OCI-LY7 (cell line): ENCODE results near the gene ADRA2A. TPM values are rescaled to one million over a fixed set of nuclear protein-coding genes. Genes with fewer than 3 reads are reported as not detected.

ENCODE experiments used
- BruUV-seq: library from RNA; stranded (reverse); fragments of 400-500 nt; replicated peaks from 2 replicates; lab custom pipeline; 2021; lab: Mats Ljungman, UMichigan
- CTCF ChIA-PET: fragments of 300-600 bp; sonication (Branson Sonifier 250); formaldehyde crosslinking; loops from one replicate; lab custom pipeline; 2022; ENCODE audit warnings: antibody characterized with exemption; ENCODE audit not compliant: unreplicated experiment; lab: Charles Lee
- POLR2A ChIA-PET: fragments of 300-600 bp; sonication (Branson Sonifier 250); formaldehyde crosslinking; loops from one replicate; lab custom pipeline; 2022; ENCODE audit warnings: antibody characterized with exemption; lab: Charles Lee
- DNase-seq: peaks from one replicate; pipeline ENCODE4 v3.0.0-alpha.2; 2015; ENCODE audit warnings: low spot score
- H2AFZ ChIP-seq: fragments of 200-600 bp; sonication (generic), shearing (Covaris generic); 2 replicates; pipeline ENCODE4 v1.6.1; 2014; ENCODE audit warnings: mild to moderate bottlenecking, antibody characterized with exemption, low read length, moderate library complexity
- H3K27ac ChIP-seq: fragments of 200-600 bp; sonication (generic); 2 replicates; pipeline ENCODE4 v1.5.1; 2014; ENCODE audit warnings: mixed run types, low read depth, mild to moderate bottlenecking, moderate library complexity, low read length, inconsistent platforms; ENCODE audit not compliant: poor library complexity, severe bottlenecking
- H3K36me3 ChIP-seq: fragments of 200-600 bp; sonication (generic); 2 replicates; pipeline ENCODE4 v1.6.1; 2014; ENCODE audit warnings: mild to moderate bottlenecking, antibody characterized with exemption, low read length, moderate library complexity, mixed read lengths; ENCODE audit not compliant: insufficient read depth
- H3K4me1 ChIP-seq: fragments of 200-600 bp; sonication (generic); 2 replicates; pipeline ENCODE4 v1.5.1; 2014; ENCODE audit warnings: mild to moderate bottlenecking, low read length; ENCODE audit not compliant: insufficient read depth, poor library complexity, severe bottlenecking
- H3K4me2 ChIP-seq: fragments of 200-600 bp; sonication (generic); 2 replicates; pipeline ENCODE4 v1.6.1; 2014; ENCODE audit warnings: mild to moderate bottlenecking, low read length
- H3K4me3 ChIP-seq: fragments of 200-600 bp; sonication (generic); 2 replicates; pipeline ENCODE4 v1.5.1; 2014; ENCODE audit warnings: mild to moderate bottlenecking, low read depth, low read length; ENCODE audit not compliant: poor library complexity, severe bottlenecking
- H3K79me2 ChIP-seq: fragments of 200-600 bp; sonication (generic); 2 replicates; pipeline ENCODE4 v1.6.1; 2016; ENCODE audit warnings: low read depth, mild to moderate bottlenecking, low read length, moderate library complexity, mixed read lengths; ENCODE audit not compliant: insufficient read depth
- H3K9me2 ChIP-seq: fragments of 200-600 bp; sonication (generic); 2 replicates; pipeline ENCODE4 v1.6.1; 2016; ENCODE audit warnings: mild to moderate bottlenecking, low read length, mixed read lengths; ENCODE audit not compliant: insufficient read depth
- H3K9me3 ChIP-seq: fragments of 200-600 bp; sonication (generic); 2 replicates; pipeline ENCODE4 v1.6.1; 2014; ENCODE audit warnings: mild to moderate bottlenecking, mixed run types, low read length, mixed read lengths
- H4K20me1 ChIP-seq: fragments of 200-600 bp; sonication (generic); 2 replicates; pipeline ENCODE4 v1.6.1; 2014; ENCODE audit warnings: mild to moderate bottlenecking, antibody characterized with exemption, low read length, moderate library complexity, mixed read lengths; ENCODE audit not compliant: insufficient read depth
- EZH2phosphoT487 ChIP-seq: fragments of 200-600 bp; sonication (generic); IDR thresholded peaks from 2 replicates; pipeline ENCODE4 v1.6.1; 2018; ENCODE audit warnings: low read depth, borderline replicate concordance, mild to moderate bottlenecking, mixed run types, antibody characterized with exemption, low read length, moderate library complexity, mixed read lengths
- intact Hi-C: fragments of 100-400 bp; cut with micrococcal nuclease; formaldehyde crosslinking; loops from one replicate; pipeline ENCODE4 v1.10.0; 2022; ENCODE audit not compliant: unreplicated experiment
- total RNA-seq, 2 experiments: library from RNA; depleted of rRNA in 1 of 2; stranded (reverse); fragments of >200 nt in 1 of 2; shearing (Covaris generic) in 1 of 2; gene quantifications; 2 replicates each; pipeline ENCODE4 v1.2.3, GENCODE V29; 2014 to 2022
- TF ChIP-seq, protein P1 (sequence below): fragments of 200-600 bp; sonication (generic); conservative IDR thresholded peaks from 2 replicates; pipeline ENCODE4 v1.5.1; 2014; ENCODE audit warnings: mild to moderate bottlenecking, antibody characterized with exemption, low read length, moderate library complexity, mixed read lengths

ADRA2A gene
- total RNA-seq, 2 experiments from 2014 or later, result 0.06 TPM; not detected in 1

DNA sequence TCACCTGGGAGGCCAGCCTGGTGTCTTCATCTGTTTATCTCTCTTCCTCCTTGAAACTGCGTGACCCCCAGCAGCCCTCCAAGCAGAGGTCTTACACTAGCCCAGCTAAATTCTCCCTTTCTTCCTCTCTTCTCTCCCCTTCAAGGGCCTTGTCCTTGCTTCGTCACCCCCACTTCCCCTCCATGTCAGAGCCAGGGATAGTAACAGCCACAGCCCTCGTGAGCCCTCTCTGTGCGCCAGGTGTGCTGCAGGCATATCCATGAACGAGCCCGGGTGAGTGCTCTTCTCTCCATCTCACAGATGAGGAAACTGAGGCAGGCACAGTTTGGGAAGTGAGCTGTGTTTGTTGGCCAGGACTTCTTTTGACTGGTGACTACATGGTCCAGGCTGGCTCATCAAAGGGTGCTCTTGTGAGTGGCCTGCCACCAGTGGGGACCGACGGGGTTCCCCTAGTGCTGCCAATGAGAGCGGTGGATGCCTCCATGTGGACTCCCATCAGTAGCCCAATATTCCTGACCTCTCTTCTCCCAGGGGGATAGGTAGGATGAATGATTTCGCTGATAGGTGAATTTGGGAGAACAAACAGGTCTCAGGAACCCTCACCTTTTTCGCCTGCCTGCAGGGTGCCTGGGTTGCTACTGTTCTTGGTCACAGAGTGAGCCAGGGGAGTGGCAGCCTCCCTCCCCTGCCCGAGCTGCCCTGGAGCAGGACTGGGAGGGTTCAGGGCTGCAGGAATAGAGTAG lies 38.1 kb downstream of the ADRA2A start:
- TF ChIP-seq EZH2phosphoT487, result no peak
- TF ChIP-seq, protein P1, sequence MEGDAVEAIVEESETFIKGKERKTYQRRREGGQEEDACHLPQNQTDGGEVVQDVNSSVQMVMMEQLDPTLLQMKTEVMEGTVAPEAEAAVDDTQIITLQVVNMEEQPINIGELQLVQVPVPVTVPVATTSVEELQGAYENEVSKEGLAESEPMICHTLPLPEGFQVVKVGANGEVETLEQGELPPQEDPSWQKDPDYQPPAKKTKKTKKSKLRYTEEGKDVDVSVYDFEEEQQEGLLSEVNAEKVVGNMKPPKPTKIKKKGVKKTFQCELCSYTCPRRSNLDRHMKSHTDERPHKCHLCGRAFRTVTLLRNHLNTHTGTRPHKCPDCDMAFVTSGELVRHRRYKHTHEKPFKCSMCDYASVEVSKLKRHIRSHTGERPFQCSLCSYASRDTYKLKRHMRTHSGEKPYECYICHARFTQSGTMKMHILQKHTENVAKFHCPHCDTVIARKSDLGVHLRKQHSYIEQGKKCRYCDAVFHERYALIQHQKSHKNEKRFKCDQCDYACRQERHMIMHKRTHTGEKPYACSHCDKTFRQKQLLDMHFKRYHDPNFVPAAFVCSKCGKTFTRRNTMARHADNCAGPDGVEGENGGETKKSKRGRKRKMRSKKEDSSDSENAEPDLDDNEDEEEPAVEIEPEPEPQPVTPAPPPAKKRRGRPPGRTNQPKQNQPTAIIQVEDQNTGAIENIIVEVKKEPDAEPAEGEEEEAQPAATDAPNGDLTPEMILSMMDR, result no peak
- Histone ChIP-seq H3K79me2 (no peaks in the 10 kb centered on the region), H2AFZ (no peak overlapping the region), H3K4me2 (no peak overlapping the region), H3K4me3 (no peak overlapping the region), H3K9me3 (no peaks in the 10 kb centered on the region), H3K4me1 (no peaks in the 10 kb centered on the region), H3K36me3 (no peaks in the 10 kb centered on the region), H3K9me2 (no peaks in the 10 kb centered on the region), H4K20me1 (no peaks in the 10 kb centered on the region), H3K27ac (no peak overlapping the region)
- intact Hi-C loops, result no loop called here
- ChIA-PET POLR2A (no interaction called here), CTCF (interaction anchor here (0.5 kb wide), 1 partner anchor 471 kb away, joined by 3 read pairs; the partner anchor contains the start of gene RBM20)
- DNase-seq, result no peak
- no TSS peak for BruUV-seq

DNA sequence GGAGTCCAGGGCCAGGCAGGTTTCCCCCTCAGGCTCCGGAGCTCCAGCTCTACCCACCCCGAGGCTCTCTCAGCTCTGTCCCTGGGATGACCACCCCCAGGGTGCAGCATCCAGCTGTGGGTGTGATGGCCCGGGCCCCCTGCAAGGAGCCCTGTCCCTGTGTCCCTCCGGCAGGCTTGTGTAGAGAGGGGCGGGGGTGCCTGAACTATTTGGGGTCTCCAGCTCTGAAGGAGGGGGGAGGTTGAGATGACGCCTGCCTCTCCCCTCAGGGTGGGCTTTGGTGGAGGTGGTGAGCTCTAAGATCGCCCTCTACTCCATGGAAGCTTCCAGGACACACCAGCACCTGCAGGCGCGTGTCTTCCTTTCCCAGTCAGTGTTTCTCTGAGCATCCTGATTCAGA lies 39.4 kb downstream of the ADRA2A start:
- no TSS peak for BruUV-seq
- H3K36me3 ChIP-seq, result no peaks in the 10 kb centered on the region
- TF ChIP-seq, protein P1, result no peak
- no peak for TF ChIP-seq EZH2phosphoT487
- CTCF ChIA-PET, result interaction anchor here (0.6 kb wide), 1 partner anchor 50 kb away, joined by 4 read pairs; no protein-coding TSS in a partner anchor
- no peaks in the 10 kb centered on the region for H3K9me2 ChIP-seq
- no peaks in the 10 kb centered on the region for H3K79me2 ChIP-seq
- H3K27ac ChIP-seq, result no peak overlapping the region
- H3K9me3 ChIP-seq, result no peaks in the 10 kb centered on the region
- no peak for DNase-seq
- no peaks in the 10 kb centered on the region for H3K4me1 ChIP-seq
- POLR2A ChIA-PET, result no interaction called here
- H2AFZ ChIP-seq, result no peak overlapping the region
- H4K20me1 ChIP-seq, result no peaks in the 10 kb centered on the region
- no peak overlapping the region for H3K4me2 ChIP-seq
- intact Hi-C loops, result no loop called here
- no peak overlapping the region for H3K4me3 ChIP-seq
